ENCODE measurements around the gene TMEM147.
"Not testable (repeated sequence)": the region's sequence is repeated elsewhere in the genome, so short reads cannot be mapped to it uniquely, and the experiment has no call there.

The TMEM147 gene

DNA sequence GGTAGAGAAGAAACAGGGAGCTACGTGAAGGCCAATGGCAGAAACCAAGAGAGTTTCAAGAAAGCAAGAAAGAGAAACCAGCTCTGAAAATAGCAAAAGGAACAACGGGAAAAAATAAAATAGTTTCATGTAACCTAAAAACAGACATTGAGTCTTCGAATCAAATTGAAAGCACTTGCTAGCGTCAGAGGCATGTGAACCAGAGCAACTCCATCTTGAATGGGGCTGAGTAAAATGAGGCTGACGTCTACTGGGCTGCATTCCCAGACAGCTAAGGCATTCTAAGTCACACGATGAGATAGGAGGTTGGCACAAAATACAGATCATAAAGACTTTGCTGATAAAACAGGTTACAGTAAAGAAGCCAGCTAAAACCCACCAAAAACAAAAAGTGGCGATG is 33.3 kb downstream of the TMEM147 start:
- no peak overlapping the region for H3K9ac ChIP-seq (ENCODE audit: low read length)
- H3K4me1 ChIP-seq (ENCODE audit: control insufficient read depth, low read depth, low read length) = no peaks in the 10 kb centered on the region
- no peak overlapping the region for H3K27ac ChIP-seq (ENCODE audit: low read length)
- no peak overlapping the region for H3K4me3 ChIP-seq (ENCODE audit: low read length)
- no peaks in the 10 kb centered on the region for H3K36me3 ChIP-seq (ENCODE audit: control insufficient read depth, low read depth, low read length)
- no peaks in the 10 kb centered on the region for H3K27me3 ChIP-seq (ENCODE audit: control insufficient read depth, insufficient read depth, low read length)
- no peaks in the 10 kb centered on the region for H3K9me3 ChIP-seq (ENCODE audit: control insufficient read depth, low read depth, low read length)

GRCh38 chr19:35582760-35583159 is 37.3 kb downstream of the TMEM147 start:
- H3K4me1 ChIP-seq (ENCODE audit: control insufficient read depth, low read depth, low read length) = no peaks in the 10 kb centered on the region
- no peak overlapping the region for H3K9ac ChIP-seq (ENCODE audit: low read length)
- no peak overlapping the region for H3K27ac ChIP-seq (ENCODE audit: low read length)
- H3K9me3 ChIP-seq (ENCODE audit: control insufficient read depth, low read depth, low read length) = no peaks in the 10 kb centered on the region
- no peak overlapping the region for H3K4me3 ChIP-seq (ENCODE audit: low read length)
- H3K36me3 ChIP-seq (ENCODE audit: control insufficient read depth, low read depth, low read length) = no peaks in the 10 kb centered on the region
- peaks cover 17% of the 10 kb centered on the region for H3K27me3 ChIP-seq (ENCODE audit: control insufficient read depth, insufficient read depth, low read length)

GRCh38 chr19:35585848-35586247 is 40.4 kb downstream of the TMEM147 start, which contains the start of gene PMIS2:
PMIS2 (plus strand) TSS chr19:35586173; CDS start chr19:35586260, 87 bp downstream.
- Histone ChIP-seq H3K27me3 (ENCODE audit: control insufficient read depth, insufficient read depth, low read length) (peaks cover 22% of the 10 kb centered on the region), H3K4me3 (ENCODE audit: low read length) (no peak within 1 kb of the TSS), H3K36me3 (ENCODE audit: control insufficient read depth, low read depth, low read length) (no peaks in the 10 kb centered on the region), H3K4me1 (ENCODE audit: control insufficient read depth, low read depth, low read length) (no peaks in the 10 kb centered on the region), H3K9me3 (ENCODE audit: control insufficient read depth, low read depth, low read length) (no peaks in the 10 kb centered on the region), H3K9ac (ENCODE audit: low read length) (no peak within 1 kb of the TSS), H3K27ac (ENCODE audit: low read length) (no peak within 1 kb of the TSS)

DNA sequence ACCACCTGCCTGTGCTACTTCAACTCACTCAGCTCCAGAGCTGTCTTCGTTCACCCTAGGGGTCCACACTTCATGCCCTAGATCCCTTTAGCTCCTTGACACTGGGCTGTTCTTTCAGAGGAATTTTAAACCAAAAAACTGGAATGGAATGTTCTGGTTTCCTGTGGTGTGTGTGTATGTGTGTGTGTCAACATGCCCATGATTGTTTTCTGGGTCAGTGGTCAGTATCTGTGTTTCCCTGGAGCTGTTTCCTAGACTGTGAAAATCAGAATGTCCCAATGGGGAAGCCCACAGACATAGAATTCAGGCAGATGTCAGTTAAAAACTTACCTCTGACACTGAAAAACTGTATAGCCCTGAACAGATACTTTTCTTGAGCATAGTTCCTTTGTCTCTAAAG is 41.9 kb downstream of the TMEM147 start:
- peaks cover 22% of the 10 kb centered on the region for H3K27me3 ChIP-seq (ENCODE audit: control insufficient read depth, insufficient read depth, low read length)
- no peaks in the 10 kb centered on the region for H3K36me3 ChIP-seq (ENCODE audit: control insufficient read depth, low read depth, low read length)
- H3K27ac ChIP-seq (ENCODE audit: low read length) = no peak overlapping the region
- no peak overlapping the region for H3K9ac ChIP-seq (ENCODE audit: low read length)
- no peaks in the 10 kb centered on the region for H3K4me1 ChIP-seq (ENCODE audit: control insufficient read depth, low read depth, low read length)
- H3K9me3 ChIP-seq (ENCODE audit: control insufficient read depth, low read depth, low read length) = no peaks in the 10 kb centered on the region
- H3K4me3 ChIP-seq (ENCODE audit: low read length) = no peak overlapping the region

- peaks cover 11% of the 10 kb centered on the region for H3K27me3 ChIP-seq (ENCODE audit: control insufficient read depth, insufficient read depth, low read length)
- H3K4me3 ChIP-seq (ENCODE audit: low read length) = no peak overlapping the region
- no peak overlapping the region for H3K9ac ChIP-seq (ENCODE audit: low read length)
- H3K4me1 ChIP-seq (ENCODE audit: control insufficient read depth, low read depth, low read length) = no peaks in the 10 kb centered on the region
- H3K27ac ChIP-seq (ENCODE audit: low read length) = no peak overlapping the region
- H3K9me3 ChIP-seq (ENCODE audit: control insufficient read depth, low read depth, low read length) = no peaks in the 10 kb centered on the region
- no peaks in the 10 kb centered on the region for H3K36me3 ChIP-seq (ENCODE audit: control insufficient read depth, low read depth, low read length)
Measured at GRCh38 chr19:35590875-35591274, 45.4 kb downstream of the TMEM147 start.

DNA sequence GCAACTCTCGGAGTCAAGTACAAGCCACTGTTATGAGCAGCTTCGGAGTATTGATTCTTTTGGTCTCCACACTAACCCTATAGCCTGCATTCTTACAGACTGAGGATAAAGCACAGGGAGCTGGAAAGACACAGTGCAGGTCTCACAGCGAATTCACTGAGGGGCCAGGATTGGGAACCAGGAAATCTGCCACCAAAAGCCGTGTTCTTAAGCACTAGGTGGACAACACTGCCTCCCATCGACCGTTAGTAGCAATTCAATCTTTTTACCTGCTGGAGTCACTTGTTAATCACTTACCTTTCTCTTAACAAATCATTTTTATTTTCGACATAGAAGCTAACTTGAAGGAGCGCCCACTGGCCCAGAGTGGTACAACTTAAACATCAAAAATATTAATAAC is 46.8 kb downstream of the TMEM147 start:
- H3K4me3 ChIP-seq (ENCODE audit: low read length) = no peak overlapping the region
- H3K9me3 ChIP-seq (ENCODE audit: control insufficient read depth, low read depth, low read length) = no peaks in the 10 kb centered on the region
- H3K27me3 ChIP-seq (ENCODE audit: control insufficient read depth, insufficient read depth, low read length) = peaks cover 10% of the 10 kb centered on the region
- no peak overlapping the region for H3K9ac ChIP-seq (ENCODE audit: low read length)
- H3K27ac ChIP-seq (ENCODE audit: low read length) = no peak overlapping the region
- no peaks in the 10 kb centered on the region for H3K36me3 ChIP-seq (ENCODE audit: control insufficient read depth, low read depth, low read length)
- H3K4me1 ChIP-seq (ENCODE audit: control insufficient read depth, low read depth, low read length) = no peaks in the 10 kb centered on the region

DNA sequence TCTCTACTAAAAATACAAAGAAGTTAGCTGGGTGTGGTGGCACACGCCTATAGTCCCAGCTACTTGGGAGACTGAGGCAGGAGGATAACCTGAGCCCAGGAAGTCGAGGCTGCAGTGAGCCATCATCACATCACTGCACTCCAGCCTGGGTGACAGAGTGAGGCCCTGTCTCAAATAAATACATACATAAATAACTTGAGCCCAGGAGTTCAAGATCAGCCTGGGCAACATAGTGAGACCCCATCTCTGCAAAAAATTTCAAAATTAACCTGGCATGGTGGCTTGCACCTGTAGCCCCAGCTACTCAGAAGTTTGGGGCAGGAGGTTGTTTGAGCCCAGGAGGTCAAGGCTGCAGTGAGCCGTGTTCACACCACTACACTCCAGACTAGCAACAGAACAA is 49.6 kb downstream of the TMEM147 start:
- H3K9ac ChIP-seq (ENCODE audit: low read length); H3K4me1 ChIP-seq (ENCODE audit: control insufficient read depth, low read depth, low read length); H3K27ac ChIP-seq (ENCODE audit: low read length); H3K4me3 ChIP-seq (ENCODE audit: low read length); H3K36me3 ChIP-seq (ENCODE audit: control insufficient read depth, low read depth, low read length); H3K9me3 ChIP-seq (ENCODE audit: control insufficient read depth, low read depth, low read length); H3K27me3 ChIP-seq (ENCODE audit: control insufficient read depth, insufficient read depth, low read length): not testable (repeated sequence)

DNA sequence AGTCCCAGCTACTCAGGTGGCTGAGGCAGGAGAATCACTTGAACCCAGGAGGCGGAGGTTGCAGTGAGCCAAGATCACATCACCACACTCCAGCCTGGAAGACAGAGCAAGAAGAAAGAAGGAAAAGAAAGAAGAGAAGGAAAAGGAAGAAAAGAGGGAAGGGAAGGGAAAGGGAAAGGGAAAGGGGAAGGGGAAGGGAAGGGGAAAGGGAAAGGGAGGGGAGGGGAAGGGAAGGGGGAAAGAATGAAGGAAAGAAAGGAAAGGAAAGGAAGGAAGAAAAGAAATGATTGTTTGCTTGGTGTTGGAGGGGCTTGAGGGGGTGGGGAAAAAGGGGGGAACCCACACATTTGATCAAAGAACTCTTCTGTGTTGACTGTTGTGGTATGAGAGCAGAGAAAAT is 50.5 kb downstream of the TMEM147 start:
- Histone ChIP-seq H3K9ac (ENCODE audit: low read length) (no peak overlapping the region), H3K36me3 (ENCODE audit: control insufficient read depth, low read depth, low read length) (no peaks in the 10 kb centered on the region), H3K4me3 (ENCODE audit: low read length) (no peak overlapping the region), H3K27me3 (ENCODE audit: control insufficient read depth, insufficient read depth, low read length) (no peaks in the 10 kb centered on the region), H3K4me1 (ENCODE audit: control insufficient read depth, low read depth, low read length) (no peaks in the 10 kb centered on the region), H3K27ac (ENCODE audit: low read length) (no peak overlapping the region), H3K9me3 (ENCODE audit: control insufficient read depth, low read depth, low read length) (no peaks in the 10 kb centered on the region)

DNA sequence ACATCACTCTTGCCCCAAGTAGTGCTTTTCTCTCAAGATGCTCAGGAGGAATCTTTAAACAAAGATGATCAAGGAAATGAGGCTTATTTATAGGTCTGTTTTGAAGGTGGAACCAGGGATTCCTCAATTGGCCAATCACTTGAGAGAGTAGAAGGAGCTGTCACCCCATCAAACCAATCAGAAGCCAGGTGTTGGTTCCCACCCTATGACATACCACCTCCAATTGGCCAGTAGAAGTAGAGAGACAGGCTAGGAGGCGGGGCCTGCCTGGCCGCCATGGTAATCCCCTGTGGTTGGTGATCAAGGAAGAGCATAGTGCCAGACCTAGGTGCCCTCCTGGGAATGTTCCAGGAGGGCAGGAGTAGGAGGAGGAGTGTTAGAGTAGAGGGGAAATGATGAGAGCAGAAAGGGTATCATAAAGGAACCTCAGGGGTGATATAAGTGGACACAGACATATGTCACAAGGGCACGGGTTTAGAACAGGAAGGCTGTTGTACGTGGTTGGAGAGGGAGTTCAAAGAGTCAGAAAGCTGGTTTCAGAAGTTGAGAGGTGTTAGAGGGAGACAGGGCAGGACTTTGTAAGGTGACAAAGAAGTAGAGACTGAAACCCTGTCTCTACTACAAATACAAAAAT is 51.1 kb downstream of the TMEM147 start:
- Histone ChIP-seq H3K27ac (ENCODE audit: low read length) (no peak overlapping the region), H3K4me1 (ENCODE audit: control insufficient read depth, low read depth, low read length) (no peaks in the 10 kb centered on the region), H3K9me3 (ENCODE audit: control insufficient read depth, low read depth, low read length) (no peaks in the 10 kb centered on the region)

More for the DNA sequence above, 51.1 kb downstream of the TMEM147 start:
- H3K4me3 ChIP-seq (ENCODE audit: low read length) = no peak overlapping the region
- H3K36me3 ChIP-seq (ENCODE audit: control insufficient read depth, low read depth, low read length) = no peaks in the 10 kb centered on the region
- H3K27me3 ChIP-seq (ENCODE audit: control insufficient read depth, insufficient read depth, low read length) = no peaks in the 10 kb centered on the region
- H3K9ac ChIP-seq (ENCODE audit: low read length) = no peak overlapping the region

All from iPS-18a (cell line).